ENCODE results near the gene NETO2. TPM values are rescaled to one million over a fixed set of nuclear protein-coding genes. Genes with fewer than 3 reads are reported as not detected.

NETO2 gene
- total and polyA plus RNA-seq, 2 of the 13 experiments (the other 11 are each of a cell fraction or from before 2014, with no cell fraction given): 8.2 to 13.5 TPM

DNA sequence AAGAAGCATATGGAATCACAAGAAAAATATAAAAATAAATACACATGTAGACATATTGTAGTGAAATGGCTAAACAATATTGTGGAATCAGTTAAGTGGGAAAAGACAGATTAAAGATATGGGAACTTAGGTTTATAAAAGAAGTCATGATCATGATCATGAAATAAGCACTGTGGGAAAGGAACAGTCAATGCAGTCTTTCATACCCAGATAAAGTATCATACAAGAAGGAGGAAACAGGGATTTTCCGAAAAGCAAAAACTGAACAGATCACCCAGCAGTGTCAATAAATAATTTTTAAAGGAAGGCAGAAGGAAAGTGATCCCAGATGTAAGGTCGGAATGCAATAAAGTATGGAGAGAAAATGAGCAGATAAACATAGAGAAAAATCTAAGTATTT is 71.6 kb downstream of the NETO2 start:
- WGBS (ENCODE audit: low lambda C conversion rate): 49% methylated on average over 2 of the region's 2 CpGs
- H3K9me3 ChIP-seq (ENCODE audit: low read length): no peaks in the 10 kb centered on the region
- ATAC-seq: no peak
- no peak overlapping the region for H3K4me3 ChIP-seq (replicated peaks in 1 of 3; ENCODE audit: insufficient read depth in 1 of 3, low read depth in 2 of 3, low read length in 3 of 3)
- in situ Hi-C loops (cut with HindIII; ENCODE audit: extremely low pct_ligation_motif_present, low pct_unique_long_range_greater_than_20kb) (no loop called here), intact Hi-C loops (cut with micrococcal nuclease; ENCODE audit: unreplicated experiment) (no loop called here)
- FAIRE-seq: no peak
- no peak overlapping the region for H3K27ac ChIP-seq (ENCODE audit: extremely low read length, insufficient read depth, low read length)
- H3K4me1 ChIP-seq (ENCODE audit: insufficient read depth, low read length): no peaks in the 10 kb centered on the region
- no TSS peak for BruUV-seq (replicated peaks)
- POLR2A ChIA-PET: no interaction called here
- H2AFZ ChIP-seq (ENCODE audit: low read length): no peak overlapping the region
- CTCF ChIA-PET (ENCODE audit: low intra/inter-chr PET ratio, low total read pairs): no interaction called here
- H3K9ac ChIP-seq (ENCODE audit: insufficient read depth, low read depth, low read length): no peak overlapping the region
- no peak for TF ChIP-seq ADNP (CRISPR knock-in tag; IDR thresholded peaks at IDR 0.05)
- peak; percentile 86; the same call in 1 of the 2 replicates for TF ChIP-seq ZFP1 (CRISPR knock-in tag; IDR thresholded peaks at IDR 0.05)
- no peak for TF ChIP-seq ZNF138 (CRISPR knock-in tag; IDR thresholded peaks at IDR 0.05; ENCODE audit: low read depth)
- no peak for DNase-seq (ENCODE audit: low spot score)
- H3K4me2 ChIP-seq (ENCODE audit: low read depth, low read length): no peak overlapping the region
- no peaks in the 10 kb centered on the region for H3K79me2 ChIP-seq (ENCODE audit: insufficient read depth, low read length)
- no peaks in the 10 kb centered on the region for H3K36me3 ChIP-seq (replicated peaks in 1 of 2; ENCODE audit: control insufficient read depth in 1 of 2, insufficient read depth in 2 of 2, low read length in 2 of 2)
- H3K27me3 ChIP-seq (ENCODE audit: control insufficient read depth in 1 of 2, insufficient read depth in 2 of 2, low read length in 2 of 2): peaks cover 0 to 13% of the 10 kb centered on the region in 2 experiments; a peak in 4 of 5 replicates
- H4K20me1 ChIP-seq (ENCODE audit: insufficient read depth, low read length): no peaks in the 10 kb centered on the region

DNA sequence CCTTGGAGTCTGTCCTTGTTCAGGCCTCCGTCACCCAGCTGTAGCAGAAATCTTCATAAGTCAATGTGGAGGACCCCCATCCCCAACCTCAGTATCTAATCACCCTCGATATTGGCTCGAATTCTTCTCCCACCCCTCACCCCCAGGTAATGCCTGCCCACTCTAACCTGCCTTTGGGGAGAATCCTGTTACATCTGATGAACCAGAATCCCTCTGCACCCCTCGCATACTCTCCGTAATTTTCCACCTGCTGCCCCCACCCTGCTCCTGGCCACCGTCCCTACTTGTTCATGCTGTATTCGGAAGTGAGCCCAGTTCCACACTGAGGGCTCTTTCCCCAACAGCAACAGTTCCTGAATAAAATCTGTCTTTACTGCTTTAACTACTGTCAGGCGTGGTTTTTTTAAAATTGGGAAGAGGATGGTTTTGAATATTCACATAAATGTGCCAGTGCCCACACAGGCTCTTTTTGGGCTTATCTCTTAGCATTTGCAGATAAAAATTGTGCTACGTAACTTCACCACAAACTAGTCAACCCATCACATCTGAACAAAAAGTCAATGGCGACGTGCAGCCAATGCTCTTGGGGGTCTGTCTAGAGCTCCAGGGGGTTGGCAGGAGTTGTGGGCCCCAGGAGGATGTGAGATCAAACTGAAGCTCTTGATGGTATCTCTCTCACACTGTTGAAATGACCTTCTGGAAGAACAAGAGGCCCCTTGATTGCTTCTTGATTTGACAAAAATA is 73.7 kb downstream of the NETO2 start:
- Histone ChIP-seq H3K79me2 (ENCODE audit: insufficient read depth, low read length) (no peaks in the 10 kb centered on the region), H3K4me2 (ENCODE audit: low read depth, low read length) (peak overlapping the region; percentile 25; the same call in 1 of the 2 replicates), H3K9me3 (ENCODE audit: low read length) (no peaks in the 10 kb centered on the region), H3K4me1 (ENCODE audit: insufficient read depth, low read length) (no peaks in the 10 kb centered on the region), H3K9ac (ENCODE audit: insufficient read depth, low read depth, low read length) (no peak overlapping the region), H2AFZ (ENCODE audit: low read length) (no peak overlapping the region), H3K36me3 (replicated peaks in 1 of 2; ENCODE audit: control insufficient read depth in 1 of 2, insufficient read depth in 2 of 2, low read length in 2 of 2) (no peaks in the 10 kb centered on the region), H3K4me3 (replicated peaks in 1 of 3; ENCODE audit: insufficient read depth in 1 of 3, low read depth in 2 of 3, low read length in 3 of 3) (no peak overlapping the region), H4K20me1 (ENCODE audit: insufficient read depth, low read length) (no peaks in the 10 kb centered on the region), H3K27me3 (ENCODE audit: control insufficient read depth in 1 of 2, insufficient read depth in 2 of 2, low read length in 2 of 2) (peaks cover 0 to 17% of the 10 kb centered on the region in 2 experiments; a peak in 4 of 5 replicates), H3K27ac (ENCODE audit: extremely low read length, insufficient read depth, low read length) (no peak overlapping the region)
- 37% methylated on average over 11 of the region's 11 CpGs for WGBS (ENCODE audit: low lambda C conversion rate)
- TF ChIP-seq ZNF550 (CRISPR knock-in tag; IDR thresholded peaks at IDR 0.05; ENCODE audit: borderline replicate concordance) (no peak), ZNF513 (CRISPR knock-in tag; conservative IDR thresholded peaks at IDR 0.05) (no peak), CEBPB (IDR thresholded peaks at IDR 0.05; ENCODE audit: borderline replicate concordance, low read depth, low read length) (no peak), SKI (IDR thresholded peaks at IDR 0.05; ENCODE audit: partially characterized antibody) (no peak), ELF1 (CRISPR knock-in tag; IDR thresholded peaks at IDR 0.05) (no peak), ZNF205 (CRISPR knock-in tag; IDR thresholded peaks at IDR 0.05) (no peak), FOSL1 (CRISPR knock-in tag; IDR thresholded peaks at IDR 0.05; ENCODE audit: borderline replicate concordance) (no peak), PITX1 (CRISPR knock-in tag; IDR thresholded peaks at IDR 0.05) (no peak)
- in situ Hi-C loops (cut with HindIII; ENCODE audit: extremely low pct_ligation_motif_present, low pct_unique_long_range_greater_than_20kb): no loop called here
- FAIRE-seq: no peak
- ChIA-PET CTCF (ENCODE audit: low intra/inter-chr PET ratio, low total read pairs) (no interaction called here), POLR2A (no interaction called here)
- no TSS peak for BruUV-seq (replicated peaks)
- no peak for DNase-seq (ENCODE audit: low spot score)
- intact Hi-C loops (cut with micrococcal nuclease; ENCODE audit: unreplicated experiment): no loop called here
- ATAC-seq: no peak; the same call in 2 of the 3 replicates

Data from HepG2 (cell line).